Fibroblast of pulmonary artery (primary cell): Measurements from ENCODE around the gene UNK.
"Not testable (repeated sequence)": the region's sequence is repeated elsewhere in the genome, so short reads cannot be mapped to it uniquely, and the experiment has no call there.

Experiments
- DNase-seq: peaks from one replicate; pipeline ENCODE4 v3.0.0-alpha.2; 2010; ENCODE audit warnings: low read depth
- H3K4me3 ChIP-seq: replicated peaks from 2 replicates; pipeline ENCODE4 v1.5.1; 2011; ENCODE audit warnings: low read depth, mild to moderate bottlenecking, control low read depth, low read length, moderate library complexity
- TF ChIP-seq, protein P1 (sequence below): IDR thresholded peaks from 2 replicates; pipeline ENCODE4 v1.5.1; 2011; ENCODE audit warnings: mild to moderate bottlenecking, control low read depth, low read length, inconsistent platforms; ENCODE audit errors: missing control alignments

UNK gene

DNA sequence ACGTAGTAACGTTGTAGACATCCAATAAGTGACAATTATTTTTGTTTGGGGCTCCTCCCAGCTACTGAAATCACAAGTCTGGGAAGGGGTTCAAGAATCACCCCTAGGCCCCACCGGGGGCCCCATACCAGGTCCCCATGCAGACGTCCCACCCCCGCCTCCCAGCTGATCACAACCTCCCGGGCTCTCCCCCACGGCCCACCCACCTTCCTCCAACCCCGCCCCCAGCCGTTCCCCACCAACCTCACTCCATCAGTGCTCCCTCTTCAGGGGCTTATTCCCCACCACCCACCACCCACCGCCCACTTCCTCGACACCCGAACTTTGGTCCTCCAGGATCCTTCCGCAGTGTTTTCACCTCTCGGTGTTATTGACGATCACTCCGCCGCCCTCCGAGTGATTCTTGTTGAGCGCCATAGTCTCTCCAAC is 70.3 kb downstream of the UNK start:
- DNase-seq = no peak
- H3K4me3 ChIP-seq = peak overlapping the region; percentile 90
- TF ChIP-seq, protein P1, sequence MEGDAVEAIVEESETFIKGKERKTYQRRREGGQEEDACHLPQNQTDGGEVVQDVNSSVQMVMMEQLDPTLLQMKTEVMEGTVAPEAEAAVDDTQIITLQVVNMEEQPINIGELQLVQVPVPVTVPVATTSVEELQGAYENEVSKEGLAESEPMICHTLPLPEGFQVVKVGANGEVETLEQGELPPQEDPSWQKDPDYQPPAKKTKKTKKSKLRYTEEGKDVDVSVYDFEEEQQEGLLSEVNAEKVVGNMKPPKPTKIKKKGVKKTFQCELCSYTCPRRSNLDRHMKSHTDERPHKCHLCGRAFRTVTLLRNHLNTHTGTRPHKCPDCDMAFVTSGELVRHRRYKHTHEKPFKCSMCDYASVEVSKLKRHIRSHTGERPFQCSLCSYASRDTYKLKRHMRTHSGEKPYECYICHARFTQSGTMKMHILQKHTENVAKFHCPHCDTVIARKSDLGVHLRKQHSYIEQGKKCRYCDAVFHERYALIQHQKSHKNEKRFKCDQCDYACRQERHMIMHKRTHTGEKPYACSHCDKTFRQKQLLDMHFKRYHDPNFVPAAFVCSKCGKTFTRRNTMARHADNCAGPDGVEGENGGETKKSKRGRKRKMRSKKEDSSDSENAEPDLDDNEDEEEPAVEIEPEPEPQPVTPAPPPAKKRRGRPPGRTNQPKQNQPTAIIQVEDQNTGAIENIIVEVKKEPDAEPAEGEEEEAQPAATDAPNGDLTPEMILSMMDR = no peak

GRCh38 chr17:75855310-75856061 is 70.9 kb downstream of the UNK start, which contains the start of gene WBP2:
Gene WBP2, minus strand, starts transcription at chr17:75855335. Its CDS starts 38 bp downstream, at chr17:75855297.
- TF ChIP-seq, protein P1 = no peak

DNA sequence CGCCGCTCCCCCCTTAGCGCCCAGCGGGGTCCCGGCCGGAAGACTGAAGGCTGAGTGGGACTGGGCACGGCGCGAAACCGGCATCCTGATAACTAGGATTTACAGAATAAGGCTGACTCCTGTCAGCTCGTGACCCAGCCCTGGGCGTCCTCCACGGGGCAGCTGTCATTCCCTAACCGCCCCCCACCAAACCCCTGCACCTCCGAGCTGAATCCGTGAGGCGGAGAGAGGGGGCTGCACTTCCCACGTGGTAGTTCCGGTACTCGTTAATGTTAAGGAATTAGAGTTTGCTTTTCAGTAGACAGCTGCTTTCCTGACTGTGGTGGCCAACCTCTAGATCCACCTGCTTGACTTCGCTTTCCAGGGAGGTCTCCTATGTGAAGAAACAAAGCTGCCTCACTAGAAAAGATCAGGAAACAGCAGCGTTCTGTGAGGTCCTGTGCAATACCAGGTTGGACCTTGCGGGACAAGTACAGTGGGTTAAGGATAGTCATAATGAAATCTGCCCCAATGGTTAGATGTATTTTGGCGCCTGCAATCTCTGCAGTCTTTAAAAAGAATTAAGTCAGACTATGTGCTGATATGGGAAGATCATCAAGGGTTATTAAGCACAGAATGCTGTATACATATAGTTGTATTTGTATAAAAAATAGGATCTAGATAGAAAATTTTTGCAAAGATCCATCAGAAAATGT is 71.6 kb downstream of the UNK start:
- TF ChIP-seq, protein P1 = no peak
- DNase-seq = no peak
- H3K4me3 ChIP-seq = peak overlapping the region; percentile 90

More at GRCh38 chr17:75855310-75856061, 70.9 kb downstream of the UNK start, which contains the start of gene WBP2:
- peak within 1 kb of the TSS; percentile 90 for H3K4me3 ChIP-seq
- peak; percentile 100 for DNase-seq

DNA sequence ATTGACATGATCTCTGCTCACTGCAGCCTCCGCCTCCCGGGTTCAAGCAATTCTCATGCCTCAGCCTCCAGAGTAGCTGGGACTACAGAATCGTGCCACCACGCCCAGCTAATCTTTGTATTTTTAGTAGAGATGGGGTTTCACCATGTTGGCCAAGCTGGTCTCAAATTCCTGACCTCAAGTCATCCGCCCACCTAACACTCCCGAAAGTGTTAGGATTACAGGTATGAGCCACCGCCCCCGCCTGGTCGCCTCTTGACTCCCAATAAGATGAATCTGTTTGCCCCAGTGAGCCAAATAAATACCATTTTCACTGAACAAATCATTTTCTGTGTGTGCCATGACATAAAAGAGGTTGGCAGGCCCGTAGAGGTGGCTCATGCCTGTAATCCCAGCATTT is 74.8 kb downstream of the UNK start:
- H3K4me3 ChIP-seq = not testable (repeated sequence)

DNA sequence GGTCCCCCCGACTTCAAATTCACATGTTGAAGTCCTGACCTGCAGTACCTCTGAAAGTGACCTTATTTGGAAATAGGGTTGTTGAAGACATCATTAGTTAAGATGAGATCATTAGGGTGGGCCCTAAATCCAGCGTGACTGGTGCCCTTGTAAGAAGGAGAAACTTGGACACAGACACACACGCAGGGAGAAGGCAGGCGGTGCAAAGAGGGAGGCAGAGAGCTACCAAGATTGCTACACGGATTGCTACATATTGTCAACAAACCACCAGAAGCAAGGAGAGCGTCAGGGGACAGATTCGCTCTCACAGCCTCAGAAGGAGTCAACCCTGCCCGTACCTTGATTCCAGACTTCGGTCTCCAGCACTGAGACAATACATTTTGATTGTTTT is 77.3 kb downstream of the UNK start:
- no peak for DNase-seq
- no peak overlapping the region for H3K4me3 ChIP-seq
- TF ChIP-seq, protein P1 = no peak

More for the DNA sequence above, 74.8 kb downstream of the UNK start:
- not testable (repeated sequence) for DNase-seq

DNA sequence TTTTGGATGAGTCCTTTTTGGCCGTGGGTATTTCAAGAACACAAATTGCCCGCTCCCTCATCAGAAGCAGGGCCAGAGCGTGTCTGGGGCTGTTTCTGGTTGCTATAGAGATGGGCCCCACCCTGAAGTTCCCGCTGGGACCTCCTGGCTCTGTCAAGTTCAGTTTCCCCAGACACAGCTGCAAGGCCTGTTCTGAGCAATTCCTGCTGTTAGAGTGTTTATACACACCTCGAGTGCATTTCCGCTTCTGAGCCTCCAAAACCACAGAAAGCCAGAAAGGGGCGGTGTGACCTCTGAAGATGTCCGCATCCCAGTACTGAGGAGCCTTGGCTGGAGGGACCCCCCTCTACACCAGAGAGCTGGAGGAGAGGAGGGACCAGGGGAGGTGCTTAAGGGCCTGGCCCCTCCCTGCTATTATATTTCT is 79.9 kb downstream of the UNK start:
- no peak overlapping the region for H3K4me3 ChIP-seq
- peak; percentile 86 for DNase-seq
- TF ChIP-seq, protein P1 = no peak

GRCh38 chr17:75864887-75865286 is 80.3 kb downstream of the UNK start:
- not testable (repeated sequence) for H3K4me3 ChIP-seq, DNase-seq

- not testable (repeated sequence) for H3K4me3 ChIP-seq, DNase-seq
Observed at GRCh38 chr17:75865404-75866188, 81.0 kb downstream of the UNK start.

DNA sequence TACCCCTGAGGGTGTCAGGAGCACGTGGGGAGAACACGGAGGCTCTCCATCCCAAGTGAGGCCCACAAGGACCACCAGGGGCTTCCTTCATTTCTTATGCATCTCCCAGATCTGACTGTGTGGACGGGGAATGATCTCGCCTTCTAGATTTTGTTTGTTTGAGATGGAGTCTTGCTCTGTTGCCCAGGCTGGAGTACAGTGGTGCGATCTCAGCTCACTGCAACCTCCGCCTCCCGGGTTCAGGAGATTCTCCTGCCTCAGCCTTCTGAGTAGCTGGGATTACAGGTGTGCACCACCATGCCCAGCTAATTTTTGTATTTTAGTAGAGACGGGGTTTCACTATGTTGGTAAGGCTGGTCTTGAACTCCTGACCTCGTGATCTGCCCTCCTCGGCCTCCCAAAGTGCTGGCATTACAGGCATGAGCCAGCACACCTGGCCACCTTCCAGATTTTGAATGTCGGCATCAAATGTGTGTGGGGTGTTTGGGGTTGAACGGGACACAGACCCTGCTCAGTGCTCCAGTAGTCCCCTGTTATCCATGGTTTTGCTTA is 84.2 kb downstream of the UNK start:
- DNase-seq, H3K4me3 ChIP-seq: not testable (repeated sequence)
